IMR-90 (cell line): ENCODE results near the gene PPP1R3E. TPM values are rescaled to one million over a fixed set of nuclear protein-coding genes. Genes with fewer than 3 reads are reported as not detected.

Experiments
- ATAC-seq: fragments of 200-7000 bp; cut with Tn5 transposase; 2 replicates; pipeline ENCODE4 v1.9.1; 2020; ENCODE audit warnings: low read depth, mild to moderate bottlenecking, moderate library complexity
- Bru-seq: library from RNA; stranded (reverse); fragments of 400-500 nt; gene quantifications from one replicate; lab custom pipeline; 2021; lab: Mats Ljungman, UMichigan
- BruChase-seq, 2 experiments: library from RNA; stranded (reverse); fragments of 400-500 nt; gene quantifications; one replicate each; lab custom pipeline; 2021; lab: Mats Ljungman, UMichigan
- BruUV-seq: library from RNA; stranded (reverse); fragments of 400-500 nt; replicated peaks from 2 replicates; lab custom pipeline; 2021; lab: Mats Ljungman, UMichigan
- CTCF ChIA-PET: fragments of 300-600 bp; formaldehyde crosslinking; extraction: SDS; loops from one replicate; lab custom pipeline; 2021; ENCODE audit warnings: antibody characterized with exemption; lab: Yijun Ruan, JAX
- POLR2A ChIA-PET: fragments of 300-600 bp; sonication (Branson Sonifier 250); formaldehyde crosslinking; loops from one replicate; lab custom pipeline; 2022; ENCODE audit warnings: antibody characterized with exemption; ENCODE audit not compliant: unreplicated experiment; lab: Charles Lee
- DNase-seq: peaks from one replicate; pipeline ENCODE4 v3.0.0; 2013
- H2AFZ ChIP-seq: replicated peaks from 2 replicates; pipeline ENCODE3; 2013; ENCODE audit warnings: low read length, mild to moderate bottlenecking; ENCODE audit not compliant: poor library complexity
- H2AK5ac ChIP-seq: 2 replicates; pipeline ENCODE4 v1.6.1; 2013; ENCODE audit warnings: low read depth, low read length, inconsistent platforms
- H2AK9ac ChIP-seq: replicated peaks from 2 replicates; pipeline ENCODE3; 2013; ENCODE audit warnings: mild to moderate bottlenecking, low read depth, low read length, moderate library complexity; ENCODE audit not compliant: poor library complexity
- H2BK120ac ChIP-seq: 2 replicates; pipeline ENCODE4 v1.6.1; 2013; ENCODE audit warnings: low read depth, low read length, inconsistent platforms
- H2BK15ac ChIP-seq: 3 replicates; pipeline ENCODE4 v1.6.1; 2013; ENCODE audit warnings: low read depth, low read length, inconsistent platforms
- H2BK20ac ChIP-seq: 2 replicates; pipeline ENCODE4 v1.6.1; 2013; ENCODE audit warnings: low read depth, mild to moderate bottlenecking, inconsistent platforms, low read length, moderate library complexity
- H2BK5ac ChIP-seq: 2 replicates; pipeline ENCODE4 v1.6.1; 2013; ENCODE audit warnings: mild to moderate bottlenecking, low read depth, low read length, inconsistent platforms; ENCODE audit not compliant: poor library complexity, severe bottlenecking
- H3K14ac ChIP-seq: replicated peaks from 2 replicates; pipeline ENCODE4 v1.6.1; 2013; ENCODE audit warnings: low read depth, low read length, inconsistent platforms
- H3K18ac ChIP-seq: 2 replicates; pipeline ENCODE4 v1.6.1; 2013; ENCODE audit warnings: low read depth, low read length, control low read depth
- H3K23ac ChIP-seq: 2 replicates; pipeline ENCODE4 v1.6.1; 2013; ENCODE audit warnings: low read depth, low read length, inconsistent platforms
- H3K27ac ChIP-seq: 2 replicates; pipeline ENCODE4 v1.5.1; 2013; ENCODE audit warnings: mild to moderate bottlenecking, control low read depth, low read length; ENCODE audit not compliant: insufficient read depth
- H3K27me3 ChIP-seq: 2 replicates; pipeline ENCODE4 v1.6.1; 2013; ENCODE audit warnings: low read length; ENCODE audit not compliant: control insufficient read depth, insufficient read depth
- H3K36me3 ChIP-seq: 2 replicates; pipeline ENCODE4 v1.6.1; 2013; ENCODE audit warnings: low read length, mixed read lengths; ENCODE audit not compliant: control insufficient read depth, insufficient read depth
- H3K4ac ChIP-seq: 2 replicates; pipeline ENCODE4 v1.6.1; 2013; ENCODE audit warnings: low read depth, low read length, inconsistent platforms
- H3K4me1 ChIP-seq: 2 replicates; pipeline ENCODE4 v1.6.1; 2013; ENCODE audit warnings: low read length, mixed read lengths; ENCODE audit not compliant: control insufficient read depth, insufficient read depth
- H3K4me2 ChIP-seq: 2 replicates; pipeline ENCODE4 v1.6.1; 2013; ENCODE audit warnings: low read depth, mild to moderate bottlenecking, control low read depth, low read length, moderate library complexity
- H3K4me3 ChIP-seq: 2 replicates; pipeline ENCODE4 v1.5.1; 2013; ENCODE audit warnings: low read depth, mild to moderate bottlenecking, control low read depth, low read length, moderate library complexity; ENCODE audit not compliant: insufficient read depth
- H3K56ac ChIP-seq: 2 replicates; pipeline ENCODE4 v1.6.1; 2013; ENCODE audit warnings: low read length, inconsistent platforms; ENCODE audit not compliant: insufficient read depth; ENCODE audit errors: extremely low read depth
- H3K79me1 ChIP-seq, 2 experiments: 2 replicates each; pipeline ENCODE4 v1.6.1; 2013; ENCODE audit warnings: low read length in 2 of 2, inconsistent platforms in 1 of 2, low read depth in 1 of 2
- H3K9ac ChIP-seq: 2 replicates; pipeline ENCODE4 v1.6.1; 2013; ENCODE audit warnings: low read depth, low read length, control low read depth
- H3K9me1 ChIP-seq: 2 replicates; pipeline ENCODE4 v1.6.1; 2013; ENCODE audit warnings: low read length, inconsistent platforms; ENCODE audit not compliant: insufficient read depth
- H3K9me3 ChIP-seq: 2 replicates; pipeline ENCODE4 v1.6.1; 2013; ENCODE audit warnings: low read length; ENCODE audit not compliant: control insufficient read depth, insufficient read depth
- H4K20me1 ChIP-seq: 2 replicates; pipeline ENCODE4 v1.6.1; 2013; ENCODE audit warnings: low read length, inconsistent platforms; ENCODE audit not compliant: insufficient read depth
- H4K5ac ChIP-seq: 2 replicates; pipeline ENCODE4 v1.6.1; 2013; ENCODE audit warnings: mild to moderate bottlenecking, low read depth, low read length, control low read depth
- H4K8ac ChIP-seq, 2 experiments: 2 replicates each; pipeline ENCODE4 v1.6.1; 2013; ENCODE audit warnings: low read depth in 2 of 2, low read length in 2 of 2, control low read depth in 1 of 2, inconsistent platforms in 1 of 2
- H4K91ac ChIP-seq: 2 replicates; pipeline ENCODE4 v1.6.1; 2013; ENCODE audit warnings: low read depth, low read length, inconsistent platforms; ENCODE audit not compliant: insufficient read depth
- CHD1 ChIP-seq: IDR thresholded peaks from 2 replicates; pipeline ENCODE4 v1.6.1; 2012; ENCODE audit warnings: low read depth, low read length, improper control_type of control experiment
- RCOR1 ChIP-seq: IDR thresholded peaks from 2 replicates; pipeline ENCODE4 v1.6.1; 2012; ENCODE audit warnings: mild to moderate bottlenecking, low read length, improper control_type of control experiment; ENCODE audit not compliant: insufficient replicate concordance
- WGBS, 2 experiments: methylation state at CpG; one replicate each; pipeline versions ENCODE4 v1.1.5 to v1.1.7; 2013; ENCODE audit warnings: missing lambda C conversion rate in 2 of 2; ENCODE audit not compliant: insufficient read length in 1 of 2; ENCODE audit errors: extremely low coverage in 2 of 2; 5-methylcytosine and 5-hydroxymethylcytosine counted together
- dilution Hi-C: fragments of 300-500 bp; cut with HindIII; formaldehyde crosslinking; loops from one replicate; pipeline ENCODE4 v1.14.3; 2018; ENCODE audit warnings: low sequenced_read_pairs; ENCODE audit not compliant: unreplicated experiment
- in situ Hi-C: fragments of 300-500 bp; cut with MboI; formaldehyde crosslinking; loops from 3 replicates; pipeline ENCODE4 v1.14.3; 2019; ENCODE audit warnings: low sequenced_read_pairs, inconsistent platforms, mixed read lengths
- intact Hi-C: fragments of 100-400 bp; cut with micrococcal nuclease; formaldehyde crosslinking; loops from 2 replicates; pipeline ENCODE4 v1.10.0; 2022
- long read RNA-seq: library from polyadenylated mRNA; unstranded; transcript quantifications from one replicate; pipeline ENCODE4 v2.0.0, GENCODE V29; 2021; ENCODE audit not compliant: unreplicated experiment
- polyA plus RNA-seq, 3 experiments: library from polyadenylated mRNA; depleted of rRNA; stranded (reverse); fragments of >200 nt; gene quantifications; 2 replicates each; pipeline ENCODE4 v1.2.3, GENCODE V29; 2012; ENCODE audit warnings: low replicate concordance in 1 of 3
- total RNA-seq: library from RNA; depleted of rRNA; stranded (reverse); fragments of >200 nt; gene quantifications from 2 replicates; pipeline ENCODE4 v1.2.3, GENCODE V29; 2012; rRNA removed

Gene PPP1R3E
- total RNA-seq (1.1 and 1.3 TPM in 2 replicates), polyA plus RNA-seq (2012; rRNA removed) (2.5 and 3.5 TPM in 2 replicates), Bru-seq, nascent RNA (percentile 52 among the genes with signal in this experiment), BruChase-seq, experiment 1, labeled RNA remaining after a 6-hour chase (percentile 62 among the genes with signal in this experiment), BruChase-seq, experiment 2, labeled RNA remaining after a 2-hour chase (percentile 61 among the genes with signal in this experiment)
- 0.63 and 0.75 TPM in 2 replicates for polyA plus RNA-seq (2012; cell fraction: cytosol; rRNA removed)
- 5.0 and 22.5 TPM in 2 replicates for polyA plus RNA-seq (2012; cell fraction: nucleus; rRNA removed; ENCODE audit: low replicate concordance)
- long read RNA-seq, partial matches to known transcripts = 0 of 1 reads
- long read RNA-seq, other reads (novel, unspliced or antisense) = 1 of 1 reads

- peak; percentile 40 for ATAC-seq
Observed at GRCh38 chr14:23302290-23303225, at the start of gene PPP1R3E. Gene PPP1R3E, minus strand, starts transcription at chr14:23302859. Its CDS starts 283 bp downstream, at chr14:23302576.

More at GRCh38 chr14:23302290-23303225, at the start of gene PPP1R3E:
- peak within 1 kb of the TSS; percentile 60 for H3K4me3 ChIP-seq
- peak within 1 kb of the TSS; percentile 81 for H3K9ac ChIP-seq
- H3K27me3 ChIP-seq = no peaks in the 10 kb centered on the region
- H2BK120ac ChIP-seq = peak within 1 kb of the TSS; percentile 5; the same call in 1 of the 2 replicates
- no peak within 1 kb of the TSS for H3K18ac ChIP-seq
- intact Hi-C loops (loop anchor here (10.0 kb wide), 1 partner anchor 748 kb away; no protein-coding TSS in a partner anchor), dilution Hi-C loops (no loop called here), in situ Hi-C loops (loop anchor here (10.0 to 25.0 kb wide), 4 partner anchors 188 to 1135 kb away; partner anchors contain the start of genes CBLN3, CEBPE, EMC9 and FITM1)
- H2AFZ ChIP-seq = peak within 1 kb of the TSS; percentile 97
- H3K56ac ChIP-seq = no peak within 1 kb of the TSS
- H3K36me3 ChIP-seq = no peaks in the 10 kb centered on the region
- H3K4me2 ChIP-seq = peak within 1 kb of the TSS; percentile 98
- H4K5ac ChIP-seq = no peak within 1 kb of the TSS; the same call in 1 of the 2 replicates
- H2BK20ac ChIP-seq = no peak within 1 kb of the TSS; the same call in 1 of the 2 replicates
- peak within 1 kb of the TSS; percentile 35; the same call in 1 of the 2 replicates for H4K91ac ChIP-seq
- H3K4ac ChIP-seq = peak within 1 kb of the TSS; percentile 58
- H2BK5ac ChIP-seq = peak within 1 kb of the TSS; percentile 53
- no peaks in the 10 kb centered on the region for H3K9me1 ChIP-seq
- no TSS peak for BruUV-seq
- H3K14ac ChIP-seq = no peak within 1 kb of the TSS
- peak within 1 kb of the TSS; percentile 67 for H3K27ac ChIP-seq
- 0% methylated on average over 43 of the region's 81 CpGs; no CpG with 5 or more reads in 1 of the 2 experiments for WGBS, 2 experiments
- H3K79me1 ChIP-seq = peaks cover 7 to 25% of the 10 kb centered on the region in 2 experiments; a peak in 3 of 4 replicates
- ChIA-PET POLR2A (interaction anchor here (1.5 kb wide), 1 partner anchor 9 kb away, joined by 3 read pairs; no protein-coding TSS in a partner anchor), CTCF (interaction anchor here (3.6 kb wide), 1 partner anchor 181 kb away, joined by 10 read pairs; no protein-coding TSS in a partner anchor)
- peak; percentile 41 for DNase-seq
- H2BK15ac ChIP-seq = no peak within 1 kb of the TSS; the same call in 2 of the 3 replicates
- no peaks in the 10 kb centered on the region for H3K9me3 ChIP-seq
- TF ChIP-seq RCOR1 (peak; percentile 23), CHD1 (no peak)
- peak within 1 kb of the TSS; percentile 69 for H3K23ac ChIP-seq
- H2AK5ac ChIP-seq = peak within 1 kb of the TSS; percentile 45; the same call in 1 of the 2 replicates
- peaks cover 3% of the 10 kb centered on the region; the same call in 1 of the 2 replicates for H4K20me1 ChIP-seq
- peak within 1 kb of the TSS; percentile 77 for H2AK9ac ChIP-seq
- H3K4me1 ChIP-seq = peaks cover 4% of the 10 kb centered on the region
- peak within 1 kb of the TSS; percentile 64 to 67; a peak in 3 of 4 replicates for H4K8ac ChIP-seq
